Measurements from ENCODE around the gene PPP1R27. TPM values are rescaled to one million over a fixed set of nuclear protein-coding genes. Genes with fewer than 3 reads are reported as not detected.

PPP1R27 gene
- total and polyA plus RNA-seq, 9 of the 15 experiments (the other 6 are each of a cell fraction or from before 2014, with no cell fraction given), result 0.29 to 6.9 (median 1.5) TPM; not detected in 2

GRCh38 chr17:81871387-81872230 lies 36.8 kb upstream of the PPP1R27 start (continued):
- peak; percentile 92 for TF ChIP-seq ARID4B (CRISPR knock-in tag; IDR thresholded peaks at IDR 0.05)
- TF ChIP-seq PREB (CRISPR knock-in tag; IDR thresholded peaks at IDR 0.05), result 0 out of 2 replicates have a peak, but pooled peaks have one; percentile 61
- no peak for TF ChIP-seq GABPB2 (CRISPR knock-in tag; conservative IDR thresholded peaks at IDR 0.05)
- TF ChIP-seq ETS1 (conservative IDR thresholded peaks at IDR 0.05; ENCODE audit: control insufficient read depth, low read depth, low read length), result peak; percentile 71
- no peak for TF ChIP-seq PHB2 (IDR thresholded peaks at IDR 0.05; ENCODE audit: low read depth)
- peak; percentile 94 for TF ChIP-seq ELF2 (CRISPR knock-in tag; IDR thresholded peaks at IDR 0.05)
- TF ChIP-seq ZNF561 (CRISPR knock-in tag; conservative IDR thresholded peaks at IDR 0.05), result no peak
- no peak for TF ChIP-seq FOXJ2 (tag; IDR thresholded peaks at IDR 0.05)
- peak; percentile 72 for TF ChIP-seq KDM5B (IDR thresholded peaks at IDR 0.05; ENCODE audit: insufficient replicate concordance, low read depth, low read length)
- peak; percentile 44; the same call in 1 of the 2 replicates for TF ChIP-seq ELF4 (CRISPR knock-in tag; IDR thresholded peaks at IDR 0.05)
- no peak for TF ChIP-seq PRDM10 (IDR thresholded peaks at IDR 0.05; ENCODE audit: partially characterized antibody)
- TF ChIP-seq ZNF780A (CRISPR knock-in tag; IDR thresholded peaks at IDR 0.05), result no peak
- peak; percentile 46; the same call in 1 of the 2 replicates for TF ChIP-seq ZNF175 (CRISPR knock-in tag; IDR thresholded peaks at IDR 0.05; ENCODE audit: low read depth)
- 0 out of 2 replicates have a peak, but pooled peaks have one; percentile 67 for TF ChIP-seq CREB1 (IDR thresholded peaks at IDR 0.05)
- TF ChIP-seq CREB1 (CRISPR knock-in tag; IDR thresholded peaks at IDR 0.05), result peak; percentile 87
